ENCODE measurements around the gene SPINK14. TPM values are rescaled to one million over a fixed set of nuclear protein-coding genes. Genes with fewer than 3 reads are reported as not detected.
A peak's percentile ranks its signal among the peaks of the same experiment; 100 is the strongest.

Gene SPINK14
- total RNA-seq, 5 donors from 2014 or later (not counting 1 experiment from before 2014, with no cell fraction given): not detected

DNA sequence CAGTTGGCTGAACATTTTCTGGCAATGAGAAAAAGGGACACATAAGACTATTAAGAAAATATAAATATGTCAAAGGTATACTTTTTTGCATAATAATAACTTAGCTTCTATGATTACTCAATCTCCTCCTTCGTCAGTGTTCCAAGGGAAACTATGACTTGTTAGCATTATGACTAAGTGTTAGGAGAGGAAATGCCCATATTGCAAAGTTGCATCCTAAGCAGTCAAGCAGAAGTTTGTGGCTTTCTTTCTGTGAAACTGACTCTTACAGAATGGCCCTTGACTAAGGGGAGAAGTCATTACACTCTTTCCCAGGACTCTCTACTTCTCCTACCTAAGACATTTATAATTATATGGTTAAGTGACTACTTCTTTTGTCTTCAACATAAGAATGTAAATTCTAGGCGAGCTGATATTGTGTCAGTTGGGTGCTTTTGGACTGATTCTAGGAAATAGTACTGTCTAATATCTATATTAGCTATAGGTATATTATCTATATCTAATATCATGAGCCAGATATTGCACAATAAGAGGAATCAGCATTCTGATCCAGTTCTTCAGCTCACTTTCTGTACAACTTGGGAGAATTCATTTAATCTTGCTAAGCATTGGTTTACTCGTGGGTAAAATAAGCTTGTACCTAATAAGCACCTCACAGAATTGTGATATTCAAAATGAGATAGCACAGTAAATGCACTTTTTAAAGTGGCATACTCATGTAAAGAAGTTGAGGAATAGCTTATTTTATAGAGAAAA is 18.1 kb downstream of the SPINK14 start:
- Histone ChIP-seq H3K27ac (ENCODE audit: low read length) (no peak overlapping the region), H3K9me3 (no peaks in the 10 kb centered on the region), H3K4me3 (ENCODE audit: control insufficient read depth in 1 of 2, extremely low read depth in 1 of 2, low read length in 1 of 2) (no peak overlapping the region), H3K27me3 (replicated peaks in 1 of 2; ENCODE audit: control insufficient read depth in 2 of 2, extremely low read depth in 1 of 2, insufficient read depth in 2 of 2, low read length in 1 of 2) (no peaks in the 10 kb centered on the region), H3K36me3 (ENCODE audit: control insufficient read depth in 2 of 2, extremely low read depth in 1 of 2, insufficient read depth in 1 of 2, low read length in 1 of 2) (no peaks in the 10 kb centered on the region), H3K4me1 (ENCODE audit: control insufficient read depth in 1 of 2, extremely low read depth in 1 of 2, insufficient read depth in 2 of 2, low read length in 2 of 2) (no peaks in the 10 kb centered on the region)
- ChIA-PET POLR2A (no interaction called here), CTCF (interaction anchor here in 1 of 2 donors (1.7 kb wide), 1 partner anchor 545 kb away, joined by 4 read pairs; no protein-coding TSS in a partner anchor)
- DNase-seq (peak in 1 of 35 experiments; percentile 1), ATAC-seq (replicated peaks in 1 of 4) (no peak)
- Mint-ChIP-seq H3K36me3 (no peaks in the 10 kb centered on the region), H3K4me1 (no peaks in the 10 kb centered on the region), H3K27ac (no peak overlapping the region), H3K4me3 (no peak overlapping the region), H3K27me3 (peaks cover 13 to 14% of the 10 kb centered on the region in 2 donors), H3K9me3 (no peaks in the 10 kb centered on the region)
- no CpG with 5 or more reads among the region's 3 CpGs for WGBS (ENCODE audit: insufficient coverage)

DNA sequence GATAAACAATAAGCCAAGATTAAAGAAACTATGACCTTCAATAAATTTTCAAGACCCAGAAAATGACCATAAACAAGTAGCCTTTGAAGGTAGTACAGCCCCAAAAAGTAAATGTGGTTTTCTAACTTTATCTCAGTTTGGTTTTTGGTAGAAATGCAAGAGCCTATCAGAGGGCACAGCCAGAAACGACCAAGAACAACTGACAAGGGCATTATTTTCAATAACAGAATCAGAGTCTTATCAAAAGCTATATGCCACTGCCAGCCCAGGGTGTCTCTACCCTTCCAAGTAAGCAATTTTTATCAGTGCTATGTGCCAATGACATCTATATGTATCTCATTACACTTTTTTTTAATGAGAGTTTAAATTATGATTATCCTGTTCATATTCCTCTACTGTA is 22.7 kb downstream of the SPINK14 start:
- no peaks in the 10 kb centered on the region for H3K4me1 Mint-ChIP-seq
- no CpG with 5 or more reads among the region's 1 CpG for WGBS (ENCODE audit: insufficient coverage)

GRCh38 chr5:148193202-148193601 is 24.9 kb downstream of the SPINK14 start:
- Mint-ChIP-seq H3K27me3 (peaks cover 2 to 3% of the 10 kb centered on the region in 2 donors), H3K4me1 (no peaks in the 10 kb centered on the region), H3K36me3 (no peaks in the 10 kb centered on the region), H3K27ac (no peak overlapping the region), H3K4me3 (no peak overlapping the region), H3K9me3 (no peaks in the 10 kb centered on the region)
- ATAC-seq (replicated peaks in 1 of 4) (no peak), DNase-seq (no peak)
- Histone ChIP-seq H3K4me1 (ENCODE audit: control insufficient read depth in 1 of 2, extremely low read depth in 1 of 2, insufficient read depth in 2 of 2, low read length in 2 of 2) (no peaks in the 10 kb centered on the region), H3K4me3 (ENCODE audit: control insufficient read depth in 1 of 2, extremely low read depth in 1 of 2, low read length in 1 of 2) (no peak overlapping the region), H3K9me3 (no peaks in the 10 kb centered on the region), H3K27me3 (replicated peaks in 1 of 2; ENCODE audit: control insufficient read depth in 2 of 2, extremely low read depth in 1 of 2, insufficient read depth in 2 of 2, low read length in 1 of 2) (no peaks in the 10 kb centered on the region), H3K36me3 (ENCODE audit: control insufficient read depth in 2 of 2, extremely low read depth in 1 of 2, insufficient read depth in 1 of 2, low read length in 1 of 2) (no peaks in the 10 kb centered on the region), H3K27ac (ENCODE audit: low read length) (no peak overlapping the region)
- ChIA-PET POLR2A (no interaction called here), CTCF (no interaction called here)
- WGBS (ENCODE audit: insufficient coverage): no CpG with 5 or more reads among the region's 1 CpG

More for the DNA sequence above, 22.7 kb downstream of the SPINK14 start:
- H3K36me3 Mint-ChIP-seq: no peaks in the 10 kb centered on the region
- DNase-seq (no peak), ATAC-seq (replicated peaks in 1 of 4) (no peak)
- Histone ChIP-seq H3K4me3 (ENCODE audit: control insufficient read depth in 1 of 2, extremely low read depth in 1 of 2, low read length in 1 of 2) (no peak overlapping the region), H3K4me1 (ENCODE audit: control insufficient read depth in 1 of 2, extremely low read depth in 1 of 2, insufficient read depth in 2 of 2, low read length in 2 of 2) (no peaks in the 10 kb centered on the region), H3K36me3 (ENCODE audit: control insufficient read depth in 2 of 2, extremely low read depth in 1 of 2, insufficient read depth in 1 of 2, low read length in 1 of 2) (no peaks in the 10 kb centered on the region), H3K9me3 (no peaks in the 10 kb centered on the region), H3K27ac (ENCODE audit: low read length) (no peak overlapping the region), H3K27me3 (replicated peaks in 1 of 2; ENCODE audit: control insufficient read depth in 2 of 2, extremely low read depth in 1 of 2, insufficient read depth in 2 of 2, low read length in 1 of 2) (no peaks in the 10 kb centered on the region)
- ChIA-PET POLR2A (no interaction called here), CTCF (no interaction called here)
- no peak overlapping the region for H3K27ac Mint-ChIP-seq
- H3K9me3 Mint-ChIP-seq: no peaks in the 10 kb centered on the region
- no peak overlapping the region for H3K4me3 Mint-ChIP-seq
- H3K27me3 Mint-ChIP-seq: peaks cover 6 to 7% of the 10 kb centered on the region in 2 donors

GRCh38 chr5:148201151-148201550 is 32.8 kb downstream of the SPINK14 start:
- H3K9me3 ChIP-seq: no peaks in the 10 kb centered on the region
- Mint-ChIP-seq H3K4me3 (no peak overlapping the region), H3K27ac (no peak overlapping the region), H3K9me3 (no peaks in the 10 kb centered on the region), H3K36me3 (no peaks in the 10 kb centered on the region), H3K27me3 (peaks cover 4 to 17% of the 10 kb centered on the region in 2 donors), H3K4me1 (peaks cover 0 to 7% (median 0%) of the 10 kb centered on the region in 3 donors)
- no peaks in the 10 kb centered on the region for H3K4me1 ChIP-seq (ENCODE audit: control insufficient read depth in 1 of 2, extremely low read depth in 1 of 2, insufficient read depth in 2 of 2, low read length in 2 of 2)
- H3K27me3 ChIP-seq (replicated peaks in 1 of 2; ENCODE audit: control insufficient read depth in 2 of 2, extremely low read depth in 1 of 2, insufficient read depth in 2 of 2, low read length in 1 of 2): no peaks in the 10 kb centered on the region
- CTCF ChIA-PET: no interaction called here
- no peak for ATAC-seq (replicated peaks in 1 of 4)
- POLR2A ChIA-PET: no interaction called here
- DNase-seq: no peak
- H3K27ac ChIP-seq (ENCODE audit: low read length): no peak overlapping the region
- no peaks in the 10 kb centered on the region for H3K36me3 ChIP-seq (ENCODE audit: control insufficient read depth in 2 of 2, extremely low read depth in 1 of 2, insufficient read depth in 1 of 2, low read length in 1 of 2)
- H3K4me3 ChIP-seq (ENCODE audit: control insufficient read depth in 1 of 2, extremely low read depth in 1 of 2, low read length in 1 of 2): no peak overlapping the region
- WGBS (ENCODE audit: insufficient coverage): no CpG with 5 or more reads among the region's 2 CpGs

DNA sequence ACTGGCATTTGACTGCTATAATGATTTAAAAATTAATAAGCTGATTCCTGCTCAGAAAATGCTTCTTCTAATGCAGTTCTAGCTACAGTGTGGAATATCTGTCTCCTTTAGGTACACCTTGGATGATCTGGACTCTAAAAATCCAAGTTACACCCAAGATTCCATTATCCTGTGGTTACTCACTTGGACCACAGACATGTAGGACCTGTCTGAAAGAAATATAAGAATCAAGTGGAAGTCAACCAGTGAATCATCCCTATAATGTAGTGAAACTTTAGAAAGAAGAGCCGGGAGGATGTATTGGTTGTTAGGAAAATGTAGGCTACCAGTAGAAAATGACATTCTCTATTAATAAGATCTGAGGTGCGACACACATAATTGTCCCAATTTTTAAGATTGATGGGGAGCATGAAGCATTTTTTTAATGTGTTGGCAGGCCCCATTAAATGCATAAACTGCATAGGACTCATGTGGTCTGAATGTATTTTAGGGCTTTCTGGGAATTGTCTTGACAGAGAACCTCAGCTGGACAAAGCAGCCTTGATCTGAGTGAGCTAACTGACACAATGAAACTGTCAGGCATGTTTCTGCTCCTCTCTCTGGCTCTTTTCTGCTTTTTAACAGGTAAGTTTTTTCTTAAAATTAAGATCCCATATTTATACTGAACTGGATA is 34.3 kb downstream of the SPINK14 start, which contains the start of gene SPINK6:
SPINK6 (plus strand) TSS at position 512 of the 673 bp plus-strand sequence; CDS start at position 567, 55 bp downstream.
- Histone ChIP-seq H3K4me1 (ENCODE audit: control insufficient read depth in 1 of 2, extremely low read depth in 1 of 2, insufficient read depth in 2 of 2, low read length in 2 of 2) (no peaks in the 10 kb centered on the region), H3K36me3 (ENCODE audit: control insufficient read depth in 2 of 2, extremely low read depth in 1 of 2, insufficient read depth in 1 of 2, low read length in 1 of 2) (no peaks in the 10 kb centered on the region), H3K4me3 (ENCODE audit: control insufficient read depth in 1 of 2, extremely low read depth in 1 of 2, low read length in 1 of 2) (no peak within 1 kb of the TSS), H3K27me3 (replicated peaks in 1 of 2; ENCODE audit: control insufficient read depth in 2 of 2, extremely low read depth in 1 of 2, insufficient read depth in 2 of 2, low read length in 1 of 2) (no peaks in the 10 kb centered on the region), H3K9me3 (no peaks in the 10 kb centered on the region), H3K27ac (ENCODE audit: low read length) (no peak within 1 kb of the TSS)
- Mint-ChIP-seq H3K27me3 (peaks cover 8 to 22% of the 10 kb centered on the region in 2 donors), H3K27ac (no peak within 1 kb of the TSS), H3K36me3 (no peaks in the 10 kb centered on the region), H3K9me3 (no peaks in the 10 kb centered on the region), H3K4me3 (no peak within 1 kb of the TSS), H3K4me1 (peaks cover 0 to 7% (median 0%) of the 10 kb centered on the region in 3 donors)
- ATAC-seq (replicated peaks in 1 of 4): no peak
- ChIA-PET POLR2A (interaction anchor here in 1 of 2 donors (0.7 kb wide), 1 partner anchor 1069 kb away, joined by 6 read pairs; no protein-coding TSS in a partner anchor), CTCF (no interaction called here)
- WGBS (ENCODE audit: insufficient coverage): no CpG with 5 or more reads among the region's 2 CpGs
- no peak for DNase-seq

GRCh38 chr5:148205044-148205806 is 36.9 kb downstream of the SPINK14 start:
- ChIA-PET POLR2A (no interaction called here), CTCF (no interaction called here)
- Mint-ChIP-seq H3K36me3 (no peaks in the 10 kb centered on the region), H3K4me1 (peaks cover 0 to 7% (median 0%) of the 10 kb centered on the region in 3 donors), H3K27ac (no peak overlapping the region), H3K4me3 (no peak overlapping the region), H3K27me3 (peaks cover 3 to 11% of the 10 kb centered on the region in 2 donors), H3K9me3 (no peaks in the 10 kb centered on the region)
- no peak for DNase-seq
- Histone ChIP-seq H3K4me1 (ENCODE audit: control insufficient read depth in 1 of 2, extremely low read depth in 1 of 2, insufficient read depth in 2 of 2, low read length in 2 of 2) (no peaks in the 10 kb centered on the region), H3K9me3 (no peaks in the 10 kb centered on the region), H3K27me3 (replicated peaks in 1 of 2; ENCODE audit: control insufficient read depth in 2 of 2, extremely low read depth in 1 of 2, insufficient read depth in 2 of 2, low read length in 1 of 2) (no peaks in the 10 kb centered on the region), H3K27ac (ENCODE audit: low read length) (no peak overlapping the region), H3K4me3 (ENCODE audit: control insufficient read depth in 1 of 2, extremely low read depth in 1 of 2, low read length in 1 of 2) (no peak overlapping the region), H3K36me3 (ENCODE audit: control insufficient read depth in 2 of 2, extremely low read depth in 1 of 2, insufficient read depth in 1 of 2, low read length in 1 of 2) (no peaks in the 10 kb centered on the region)
- WGBS (ENCODE audit: insufficient coverage): no CpG with 5 or more reads among the region's 4 CpGs
- ATAC-seq (replicated peaks in 1 of 4): no peak
